A673 (cell line): ENCODE data around the gene TUFM. TPM values are rescaled to one million over a fixed set of nuclear protein-coding genes. Genes with fewer than 3 reads are reported as not detected.
"Not testable (repeated sequence)": the region's sequence is repeated elsewhere in the genome, so short reads cannot be mapped to it uniquely, and the experiment has no call there.

Experiments used
- BruUV-seq: library from RNA; stranded (reverse); fragments of 400-500 nt; replicated peaks from 2 replicates; lab custom pipeline; 2021; lab: Mats Ljungman, UMichigan
- CTCF ChIA-PET: fragments of 300-600 bp; sonication (Branson Sonifier 250); formaldehyde crosslinking; loops from one replicate; lab custom pipeline; 2022; ENCODE audit warnings: antibody characterized with exemption; lab: Charles Lee
- POLR2A ChIA-PET: fragments of 300-600 bp; sonication (Branson Sonifier 250); formaldehyde crosslinking; loops from one replicate; lab custom pipeline; 2022; ENCODE audit warnings: antibody characterized with exemption; ENCODE audit not compliant: low non-redundant PET; lab: Charles Lee
- DNase-seq: peaks from one replicate; pipeline ENCODE4 v3.0.0-alpha.2; 2015; ENCODE audit warnings: low spot score
- H3K27ac ChIP-seq: fragments of 200-600 bp; sonication (generic); 2 replicates; pipeline ENCODE4 v1.5.1; 2016; ENCODE audit warnings: mixed run types, low read depth, mild to moderate bottlenecking, mixed read lengths, antibody characterized with exemption, low read length; ENCODE audit not compliant: poor library complexity, severe bottlenecking
- H3K27me3 ChIP-seq: fragments of 200-600 bp; sonication (generic); replicated peaks from 2 replicates; pipeline ENCODE4 v1.6.1; 2017; ENCODE audit warnings: mixed run types, low read depth, mild to moderate bottlenecking, mixed read lengths, antibody characterized with exemption, low read length; ENCODE audit not compliant: insufficient read depth, poor library complexity
- H3K36me3 ChIP-seq: fragments of 200-600 bp; sonication (generic); 2 replicates; pipeline ENCODE4 v1.6.1; 2016; ENCODE audit warnings: mixed run types, mild to moderate bottlenecking, mixed read lengths, antibody characterized with exemption, low read length; ENCODE audit not compliant: insufficient read depth, poor library complexity, severe bottlenecking
- H3K4me1 ChIP-seq: fragments of 200-600 bp; sonication (generic); 2 replicates; pipeline ENCODE4 v1.6.1; 2017; ENCODE audit warnings: mixed run types, mild to moderate bottlenecking, mixed read lengths, antibody characterized with exemption, low read length; ENCODE audit not compliant: insufficient read depth, poor library complexity, severe bottlenecking
- H3K4me3 ChIP-seq: fragments of 200-600 bp; sonication (generic); 2 replicates; pipeline ENCODE4 v1.5.1; 2016; ENCODE audit warnings: low read depth, mixed run types, mild to moderate bottlenecking, mixed read lengths, low read length; ENCODE audit not compliant: poor library complexity, severe bottlenecking
- H3K9me3 ChIP-seq: fragments of 200-600 bp; sonication (generic); 2 replicates; pipeline ENCODE4 v1.6.1; 2016; ENCODE audit warnings: mixed run types, low read depth, mild to moderate bottlenecking, mixed read lengths, antibody characterized with exemption, low read length; ENCODE audit not compliant: poor library complexity, severe bottlenecking
- CTCF ChIP-seq: fragments of 300-800, 200-600 bp; sonication (generic); conservative IDR thresholded peaks from 2 replicates; pipeline ENCODE4 v1.5.1; 2017; ENCODE audit warnings: low read depth, mild to moderate bottlenecking, antibody characterized with exemption, low read length, moderate library complexity, mixed read lengths
- EZH2 ChIP-seq: fragments of 200-600 bp; sonication (generic); IDR thresholded peaks from 2 replicates; pipeline ENCODE4 v1.6.1; 2017; ENCODE audit warnings: borderline replicate concordance, low read depth, mild to moderate bottlenecking, mixed read lengths, antibody characterized with exemption, low read length; ENCODE audit not compliant: poor library complexity, severe bottlenecking
- intact Hi-C: fragments of 100-400 bp; cut with micrococcal nuclease; formaldehyde crosslinking; loops from one replicate; pipeline ENCODE4 v1.10.0; 2022; ENCODE audit not compliant: unreplicated experiment
- total RNA-seq: library from RNA; stranded (reverse); gene quantifications from 2 replicates; pipeline ENCODE4 v1.2.3, GENCODE V29; 2021

The TUFM gene
- total RNA-seq, 1 experiment from 2014 or later = 228 TPM

DNA sequence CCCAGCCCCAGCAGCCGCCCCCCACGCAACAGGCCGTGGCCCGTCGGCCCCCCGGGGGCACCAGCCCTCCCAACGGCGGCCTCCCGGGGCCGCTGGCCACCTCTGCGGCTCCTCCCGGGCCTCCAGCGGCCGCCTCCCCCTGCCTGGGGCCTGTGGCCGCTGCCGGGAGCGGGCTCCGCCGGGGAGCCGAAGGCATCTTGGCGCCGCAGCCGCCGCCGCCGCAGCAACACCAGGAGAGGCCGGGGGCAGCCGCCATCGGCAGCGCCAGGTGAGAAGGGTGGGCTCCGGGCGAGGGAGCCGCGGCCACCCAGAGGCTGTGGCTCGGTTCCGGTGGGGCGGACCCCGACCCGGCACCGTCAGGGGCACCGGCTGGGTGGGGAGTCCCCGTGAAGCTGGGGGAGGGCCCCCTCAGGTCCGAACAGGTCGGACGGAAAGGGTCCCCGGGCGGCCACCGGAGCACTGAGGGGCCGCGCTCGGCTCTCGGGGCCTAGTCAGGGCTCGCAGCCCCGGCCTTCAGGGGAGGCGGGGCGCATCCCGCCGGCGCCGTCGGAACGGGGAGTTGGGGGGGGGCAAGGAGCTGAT, 22.8 kb downstream of the TUFM start:
- intact Hi-C loops = no loop called here
- Histone ChIP-seq H3K27ac (peak overlapping the region; percentile 100), H3K9me3 (no peaks in the 10 kb centered on the region), H3K27me3 (no peaks in the 10 kb centered on the region), H3K4me3 (peak overlapping the region; percentile 99), H3K4me1 (peaks cover 26% of the 10 kb centered on the region), H3K36me3 (peaks cover 38% of the 10 kb centered on the region)
- no peak for TF ChIP-seq EZH2
- TF ChIP-seq CTCF = no peak
- ChIA-PET CTCF (interaction anchor here (0.6 kb wide), 1 partner anchor 1139 kb away, joined by 4 read pairs; no protein-coding TSS in a partner anchor), POLR2A (interaction anchor here (0.5 to 1.0 kb wide), 6 partner anchors 36 to 1235 kb away, joined by 4 to 17 read pairs (median 8); no protein-coding TSS in a partner anchor)
- no TSS peak for BruUV-seq
- no peak for DNase-seq

- intact Hi-C loops = no loop called here
- no TSS peak for BruUV-seq
- Histone ChIP-seq H3K36me3 (peaks cover 32% of the 10 kb centered on the region), H3K27me3 (no peaks in the 10 kb centered on the region), H3K27ac (peak within 1 kb of the TSS; percentile 100), H3K4me1 (peaks cover 26% of the 10 kb centered on the region), H3K4me3 (peak within 1 kb of the TSS; percentile 99), H3K9me3 (no peaks in the 10 kb centered on the region)
- TF ChIP-seq EZH2 = no peak
- TF ChIP-seq CTCF = no peak
- CTCF ChIA-PET = interaction anchor here (0.6 kb wide), 1 partner anchor 1138 kb away, joined by 4 read pairs; no protein-coding TSS in a partner anchor
- DNase-seq = peak; percentile 98
- POLR2A ChIA-PET = interaction anchor here (0.5 to 1.0 kb wide), 6 partner anchors 36 to 1235 kb away, joined by 3 to 11 read pairs (median 6); no protein-coding TSS in a partner anchor
Measured at GRCh38 chr16:28822520-28823290, 23.4 kb downstream of the TUFM start, which contains the start of gene ATXN2L. ATXN2L (plus strand) TSS chr16:28822999; CDS start chr16:28823260, 261 bp downstream.

- intact Hi-C loops = no loop called here
Measured at GRCh38 chr16:28821874-28822519, 24.2 kb downstream of the TUFM start.

GRCh38 chr16:28820546-28820945, 25.6 kb downstream of the TUFM start:
- BruUV-seq, H3K4me3 ChIP-seq, CTCF ChIA-PET, H3K9me3 ChIP-seq, H3K27ac ChIP-seq, DNase-seq, POLR2A ChIA-PET, intact Hi-C loops, H3K36me3 ChIP-seq, H3K27me3 ChIP-seq: not testable (repeated sequence)
- H3K4me1 ChIP-seq = peaks cover 17% of the 10 kb centered on the region

More at GRCh38 chr16:28821874-28822519, 24.2 kb downstream of the TUFM start:
- H3K4me1 ChIP-seq = peaks cover 26% of the 10 kb centered on the region
- TF ChIP-seq EZH2 (no peak), CTCF (no peak)
- no peaks in the 10 kb centered on the region for H3K27me3 ChIP-seq
- peak overlapping the region; percentile 100 for H3K27ac ChIP-seq
- no peaks in the 10 kb centered on the region for H3K9me3 ChIP-seq
- peak overlapping the region; percentile 99 for H3K4me3 ChIP-seq
- ChIA-PET CTCF (no interaction called here), POLR2A (interaction anchor here (0.6 to 1.0 kb wide), 3 partner anchors 41 to 1208 kb away, joined by 3 to 15 read pairs (median 7); no protein-coding TSS in a partner anchor)
- peaks cover 24% of the 10 kb centered on the region for H3K36me3 ChIP-seq
- DNase-seq = no peak
- TSS peak; percentile 86 for BruUV-seq
